IPS-15b (cell line): ENCODE data around the gene ISYNA1.
A peak's percentile ranks its signal among the peaks of the same experiment; 100 is the strongest.

Experiments used
- H3K27me3 ChIP-seq: one replicate; pipeline ENCODE4 v1.6.1; 2013; ENCODE audit warnings: low read length; ENCODE audit not compliant: control insufficient read depth, insufficient read depth
- H3K36me3 ChIP-seq: one replicate; pipeline ENCODE4 v1.6.1; 2013; ENCODE audit warnings: low read length; ENCODE audit not compliant: control insufficient read depth, insufficient read depth
- H3K4me1 ChIP-seq: one replicate; pipeline ENCODE4 v1.6.1; 2013; ENCODE audit warnings: mild to moderate bottlenecking, low read length; ENCODE audit not compliant: control insufficient read depth, insufficient read depth
- H3K4me3 ChIP-seq: one replicate; pipeline ENCODE4 v1.5.1; 2013; ENCODE audit warnings: low read depth, low read length
- H3K9ac ChIP-seq: one replicate; pipeline ENCODE4 v1.6.1; 2013; ENCODE audit warnings: low read depth, mild to moderate bottlenecking, low read length
- H3K9me3 ChIP-seq: one replicate; pipeline ENCODE4 v1.6.1; 2013; ENCODE audit warnings: mild to moderate bottlenecking, low read length; ENCODE audit not compliant: control insufficient read depth, insufficient read depth

Gene ISYNA1

DNA sequence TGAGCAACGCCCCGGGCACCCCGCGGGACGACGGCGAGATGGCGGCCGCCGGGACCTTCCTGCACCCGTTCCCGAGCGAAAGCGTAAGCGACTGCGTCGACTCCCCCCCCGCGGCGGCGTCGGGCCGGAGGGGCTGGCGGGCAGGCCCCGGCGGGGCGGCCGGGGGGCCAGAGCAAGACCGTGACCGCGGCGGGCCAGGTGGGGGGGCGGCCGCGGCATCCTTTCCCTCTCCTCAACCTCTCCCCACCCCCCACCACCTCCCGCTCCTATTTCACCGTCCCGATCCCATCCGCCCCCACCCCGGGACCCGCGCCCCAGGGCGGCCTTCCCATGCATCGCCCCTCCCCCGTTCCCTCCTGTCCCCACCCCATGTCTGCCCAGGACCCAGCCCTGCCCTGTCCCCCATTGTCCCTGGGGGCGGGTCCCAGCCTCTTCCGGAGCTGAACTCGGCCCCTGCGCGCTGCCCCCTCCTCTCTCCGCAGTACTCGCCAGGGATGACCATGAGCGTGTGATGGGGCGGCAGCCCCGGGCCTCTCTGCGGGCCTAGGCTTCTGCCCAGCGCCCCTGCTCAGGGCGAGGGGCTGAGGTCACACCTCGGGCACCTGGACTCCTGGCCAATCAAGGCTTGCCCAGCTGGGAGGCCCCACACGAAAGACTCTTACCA, 4.1 kb downstream of the ISYNA1 start:
- peaks cover 20% of the 10 kb centered on the region for H3K36me3 ChIP-seq
- H3K27me3 ChIP-seq, result no peaks in the 10 kb centered on the region
- peak overlapping the region; percentile 13 for H3K4me3 ChIP-seq
- H3K4me1 ChIP-seq, result peaks cover 8% of the 10 kb centered on the region
- no peaks in the 10 kb centered on the region for H3K9me3 ChIP-seq
- H3K9ac ChIP-seq, result no peak overlapping the region

GRCh38 chr19:18433015-18433691, 4.8 kb downstream of the ISYNA1 start:
- H3K4me1 ChIP-seq, result peaks cover 7% of the 10 kb centered on the region
- no peaks in the 10 kb centered on the region for H3K27me3 ChIP-seq
- H3K9me3 ChIP-seq, result no peaks in the 10 kb centered on the region
- H3K9ac ChIP-seq, result peak overlapping the region; percentile 65
- peak overlapping the region; percentile 32 for H3K4me3 ChIP-seq
- peaks cover 20% of the 10 kb centered on the region for H3K36me3 ChIP-seq

- Histone ChIP-seq H3K9me3 (no peaks in the 10 kb centered on the region), H3K9ac (peak overlapping the region; percentile 65), H3K27me3 (no peaks in the 10 kb centered on the region), H3K4me1 (peaks cover 7% of the 10 kb centered on the region), H3K36me3 (peaks cover 20% of the 10 kb centered on the region), H3K4me3 (peak overlapping the region; percentile 32)
Observed at GRCh38 chr19:18432275-18433014, 5.5 kb downstream of the ISYNA1 start.

- H3K9ac ChIP-seq, result no peak overlapping the region
- H3K9me3 ChIP-seq, result no peaks in the 10 kb centered on the region
- peaks cover 20% of the 10 kb centered on the region for H3K36me3 ChIP-seq
- peak overlapping the region; percentile 22 for H3K4me3 ChIP-seq
- H3K4me1 ChIP-seq, result peaks cover 7% of the 10 kb centered on the region
- H3K27me3 ChIP-seq, result no peaks in the 10 kb centered on the region
Observed at GRCh38 chr19:18431351-18432197, 6.4 kb downstream of the ISYNA1 start.

- Histone ChIP-seq H3K36me3 (peaks cover 11% of the 10 kb centered on the region), H3K27me3 (no peaks in the 10 kb centered on the region), H3K9ac (no peak overlapping the region), H3K4me1 (peaks cover 4% of the 10 kb centered on the region), H3K4me3 (no peak overlapping the region), H3K9me3 (no peaks in the 10 kb centered on the region)
Observed at GRCh38 chr19:18430417-18431144, 7.4 kb downstream of the ISYNA1 start.

DNA sequence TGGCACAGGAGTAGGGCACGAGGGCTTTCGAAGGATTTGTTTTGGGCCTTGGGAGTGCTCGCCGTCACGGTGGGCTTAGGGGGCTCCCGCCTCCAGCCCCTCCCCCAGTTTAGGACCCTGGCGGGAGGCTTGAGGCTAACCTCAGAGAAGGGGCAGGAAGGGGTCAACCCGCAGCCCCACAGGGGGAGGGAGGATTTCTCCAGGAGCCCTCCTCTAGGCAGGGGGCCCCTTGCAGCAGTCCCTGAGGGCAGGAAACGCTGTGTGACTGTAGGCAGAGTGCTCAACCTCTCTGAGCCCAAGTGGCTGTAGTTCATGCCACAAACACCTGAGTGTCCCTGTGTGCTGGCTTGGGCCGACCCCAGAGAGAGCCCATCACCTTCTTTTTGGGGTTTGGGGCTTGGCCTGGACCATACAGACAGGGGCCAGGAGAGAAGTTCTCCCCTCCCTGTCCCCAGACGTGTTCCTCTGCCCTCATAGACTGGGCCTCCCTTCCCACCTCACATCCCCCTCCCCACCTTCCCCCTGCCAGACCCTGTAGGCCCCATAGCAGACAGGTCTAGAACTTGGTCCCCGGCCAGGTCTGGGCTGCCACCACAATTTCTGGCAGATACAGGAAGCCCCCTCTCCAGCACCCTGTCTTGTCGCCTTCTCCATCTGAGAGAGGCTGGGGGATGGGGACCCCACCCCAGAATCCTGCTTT, 8.1 kb downstream of the ISYNA1 start:
- no peaks in the 10 kb centered on the region for H3K27me3 ChIP-seq
- H3K4me1 ChIP-seq, result peaks cover 4% of the 10 kb centered on the region
- peak overlapping the region; percentile 16 for H3K9ac ChIP-seq
- H3K36me3 ChIP-seq, result peaks cover 4% of the 10 kb centered on the region
- H3K9me3 ChIP-seq, result no peaks in the 10 kb centered on the region
- H3K4me3 ChIP-seq, result peak overlapping the region; percentile 37

GRCh38 chr19:18428787-18429674, 8.9 kb downstream of the ISYNA1 start:
- H3K9me3 ChIP-seq, result no peaks in the 10 kb centered on the region
- peaks cover 4% of the 10 kb centered on the region for H3K4me1 ChIP-seq
- peak overlapping the region; percentile 60 for H3K4me3 ChIP-seq
- no peaks in the 10 kb centered on the region for H3K36me3 ChIP-seq
- H3K9ac ChIP-seq, result no peak overlapping the region
- H3K27me3 ChIP-seq, result no peaks in the 10 kb centered on the region

GRCh38 chr19:18428173-18428786, 9.7 kb downstream of the ISYNA1 start:
- Histone ChIP-seq H3K4me3 (peak overlapping the region; percentile 60), H3K9me3 (no peaks in the 10 kb centered on the region), H3K4me1 (peaks cover 7% of the 10 kb centered on the region), H3K36me3 (no peaks in the 10 kb centered on the region), H3K9ac (no peak overlapping the region), H3K27me3 (no peaks in the 10 kb centered on the region)

GRCh38 chr19:18427743-18428113, 10.2 kb downstream of the ISYNA1 start:
- Histone ChIP-seq H3K4me1 (peaks cover 6% of the 10 kb centered on the region), H3K27me3 (no peaks in the 10 kb centered on the region), H3K4me3 (no peak overlapping the region), H3K9me3 (no peaks in the 10 kb centered on the region), H3K9ac (no peak overlapping the region), H3K36me3 (no peaks in the 10 kb centered on the region)
